B cell (primary cell): ENCODE results near the gene DCAF6.

ENCODE experiments used
- EZH2 ChIP-seq: IDR thresholded peaks from 2 replicates; pipeline ENCODE4 v1.6.1; 2012; ENCODE audit warnings: borderline replicate concordance, low read depth, mild to moderate bottlenecking, moderate library complexity, low read length; ENCODE audit not compliant: insufficient read depth, poor library complexity, severe bottlenecking
- TF ChIP-seq, protein P1 (sequence below): fragments of 200-600 bp; IDR thresholded peaks from one replicate; pipeline ENCODE4 v1.8.0; 2022; ENCODE audit warnings: antibody characterized with exemption, mild to moderate bottlenecking

DNA sequence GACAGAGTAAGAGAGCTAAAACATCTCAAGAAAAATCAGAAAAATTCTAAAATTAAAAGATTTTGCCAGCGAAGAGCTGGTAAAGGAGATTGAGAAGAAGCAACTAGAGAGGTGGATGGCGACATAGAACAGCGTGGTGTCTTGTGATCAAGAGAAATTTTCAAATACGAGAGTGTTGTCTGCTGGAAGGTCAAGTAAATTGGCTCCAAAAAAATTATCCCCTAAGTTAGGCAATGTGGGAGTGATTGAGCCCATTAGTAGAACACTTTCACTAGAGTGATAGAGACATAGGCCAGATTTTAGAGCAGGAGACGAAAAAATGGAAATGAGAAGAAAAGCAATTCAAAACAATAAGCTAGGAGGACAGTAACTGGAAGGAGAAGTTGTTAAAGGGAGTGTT, 94.7 kb downstream of the DCAF6 start:
- TF ChIP-seq, protein P1, sequence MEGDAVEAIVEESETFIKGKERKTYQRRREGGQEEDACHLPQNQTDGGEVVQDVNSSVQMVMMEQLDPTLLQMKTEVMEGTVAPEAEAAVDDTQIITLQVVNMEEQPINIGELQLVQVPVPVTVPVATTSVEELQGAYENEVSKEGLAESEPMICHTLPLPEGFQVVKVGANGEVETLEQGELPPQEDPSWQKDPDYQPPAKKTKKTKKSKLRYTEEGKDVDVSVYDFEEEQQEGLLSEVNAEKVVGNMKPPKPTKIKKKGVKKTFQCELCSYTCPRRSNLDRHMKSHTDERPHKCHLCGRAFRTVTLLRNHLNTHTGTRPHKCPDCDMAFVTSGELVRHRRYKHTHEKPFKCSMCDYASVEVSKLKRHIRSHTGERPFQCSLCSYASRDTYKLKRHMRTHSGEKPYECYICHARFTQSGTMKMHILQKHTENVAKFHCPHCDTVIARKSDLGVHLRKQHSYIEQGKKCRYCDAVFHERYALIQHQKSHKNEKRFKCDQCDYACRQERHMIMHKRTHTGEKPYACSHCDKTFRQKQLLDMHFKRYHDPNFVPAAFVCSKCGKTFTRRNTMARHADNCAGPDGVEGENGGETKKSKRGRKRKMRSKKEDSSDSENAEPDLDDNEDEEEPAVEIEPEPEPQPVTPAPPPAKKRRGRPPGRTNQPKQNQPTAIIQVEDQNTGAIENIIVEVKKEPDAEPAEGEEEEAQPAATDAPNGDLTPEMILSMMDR, result no peak
- TF ChIP-seq EZH2, result no peak
